ENCODE data around the gene NR5A1.

Gene NR5A1

GRCh38 chr9:124498040-124498439, 9.2 kb downstream of the NR5A1 start:
- DNase-seq: no peak

DNA sequence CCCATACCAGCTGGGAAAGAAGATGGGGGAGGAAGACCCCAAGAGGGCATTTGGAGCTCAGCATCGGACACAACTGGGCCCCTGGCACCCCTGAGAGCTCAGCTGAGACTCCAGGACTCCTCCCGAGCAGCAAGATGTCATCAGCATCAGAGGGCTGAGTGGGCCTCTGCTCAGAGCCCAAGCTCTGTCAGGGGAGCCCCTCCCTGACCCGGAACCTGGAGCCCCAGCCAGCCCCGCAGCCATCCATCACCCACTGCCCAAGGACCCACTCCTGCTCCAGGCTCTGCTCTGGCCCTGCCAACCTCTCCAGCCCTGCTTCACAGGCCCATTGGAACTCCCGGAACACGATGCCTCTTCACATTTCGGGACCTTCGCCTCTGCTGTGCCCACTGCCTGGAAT, 9.8 kb downstream of the NR5A1 start:
- no peak for DNase-seq

- DNase-seq: no peak
These were observed 10.7 kb downstream of the NR5A1 start for GRCh38 chr9:124496463-124496862.

DNA sequence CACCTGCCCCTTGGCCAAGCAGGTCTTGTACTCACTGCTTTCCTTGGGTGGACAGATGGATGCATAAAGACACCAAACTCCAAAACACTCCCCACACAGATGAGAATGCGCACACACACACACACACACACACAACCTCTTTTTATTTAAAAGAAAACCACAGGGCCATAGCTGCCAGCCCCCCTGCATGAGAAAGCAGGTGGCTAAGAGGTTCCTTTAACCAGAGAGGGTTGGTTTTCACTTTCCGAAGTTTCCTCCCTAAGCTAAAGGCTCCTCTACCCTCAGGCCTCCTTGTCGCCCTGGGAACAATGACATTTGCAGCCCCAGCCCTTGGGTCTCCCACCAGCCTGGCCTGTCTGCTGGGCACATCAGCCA, 11.1 kb downstream of the NR5A1 start:
- DNase-seq: no peak

DNA sequence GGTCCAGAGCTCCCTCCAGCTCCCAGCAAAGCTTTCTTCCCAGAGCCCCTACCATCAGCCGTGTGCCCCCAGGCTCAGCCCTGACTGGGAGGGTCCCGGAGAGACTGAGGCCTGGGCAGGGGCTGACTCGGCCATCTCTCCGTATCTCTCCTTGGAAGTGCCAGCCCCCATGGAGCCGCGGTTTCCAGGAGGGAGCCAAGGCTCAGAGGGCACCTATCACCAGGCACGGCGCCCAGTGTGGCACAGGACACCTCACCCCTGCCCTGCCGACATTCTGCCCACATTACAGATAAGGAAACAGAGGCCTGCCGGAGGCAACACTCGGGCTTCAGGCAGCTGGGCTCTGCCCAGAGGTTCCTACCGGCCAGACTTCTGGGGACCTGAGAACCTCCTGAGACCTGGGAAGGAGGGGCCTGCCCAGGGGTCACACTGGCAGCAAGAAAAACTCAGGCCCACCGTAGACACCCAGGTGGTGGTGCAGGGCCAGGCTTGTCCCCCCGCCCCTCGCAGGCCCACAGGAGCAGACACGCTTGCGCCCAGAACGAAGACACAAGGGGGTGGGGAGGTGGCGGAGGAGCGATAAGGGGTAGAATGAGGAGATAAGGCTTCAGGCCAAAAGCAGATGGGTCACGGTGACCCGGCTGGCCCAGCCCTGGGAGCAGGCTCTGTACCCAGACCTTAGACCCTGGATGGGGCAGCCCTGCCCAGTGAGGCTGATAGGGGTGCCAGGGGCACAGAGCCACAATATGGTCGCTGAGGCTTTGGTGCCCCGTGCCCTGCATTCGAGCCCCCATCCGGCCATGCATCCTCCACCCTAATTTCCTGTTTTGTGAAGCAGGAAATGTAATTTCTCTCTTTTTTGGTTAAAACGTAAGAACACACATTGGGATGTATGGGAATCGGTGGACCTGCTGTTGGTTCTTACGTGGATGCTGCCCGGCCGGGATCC, 11.8 kb downstream of the NR5A1 start:
- DNase-seq: no peak

- no peak for DNase-seq
These were observed 13.3 kb downstream of the NR5A1 start for GRCh38 chr9:124493794-124494479.

DNA sequence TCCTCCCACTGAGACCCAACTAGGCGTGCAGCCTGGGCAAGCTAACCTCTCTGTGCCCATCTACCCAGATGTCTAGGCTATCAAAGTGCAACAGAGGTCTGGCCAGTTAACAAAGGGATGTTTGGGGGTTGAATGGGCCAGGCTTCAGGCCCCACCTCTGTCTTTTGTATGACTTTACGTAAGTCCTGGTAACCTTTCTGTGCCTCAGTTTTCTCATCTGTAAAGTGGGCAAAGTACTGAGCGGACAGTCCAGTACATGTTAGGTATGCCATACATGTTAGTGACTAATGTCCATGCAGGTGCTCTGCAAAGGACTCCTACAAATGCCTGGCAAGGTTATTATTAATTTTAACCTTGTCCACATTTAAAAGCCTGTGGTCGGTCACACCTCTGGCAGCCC, 14.0 kb downstream of the NR5A1 start:
- no peak for DNase-seq

GRCh38 chr9:124492818-124493217, 14.4 kb downstream of the NR5A1 start:
- DNase-seq: no peak

DNA sequence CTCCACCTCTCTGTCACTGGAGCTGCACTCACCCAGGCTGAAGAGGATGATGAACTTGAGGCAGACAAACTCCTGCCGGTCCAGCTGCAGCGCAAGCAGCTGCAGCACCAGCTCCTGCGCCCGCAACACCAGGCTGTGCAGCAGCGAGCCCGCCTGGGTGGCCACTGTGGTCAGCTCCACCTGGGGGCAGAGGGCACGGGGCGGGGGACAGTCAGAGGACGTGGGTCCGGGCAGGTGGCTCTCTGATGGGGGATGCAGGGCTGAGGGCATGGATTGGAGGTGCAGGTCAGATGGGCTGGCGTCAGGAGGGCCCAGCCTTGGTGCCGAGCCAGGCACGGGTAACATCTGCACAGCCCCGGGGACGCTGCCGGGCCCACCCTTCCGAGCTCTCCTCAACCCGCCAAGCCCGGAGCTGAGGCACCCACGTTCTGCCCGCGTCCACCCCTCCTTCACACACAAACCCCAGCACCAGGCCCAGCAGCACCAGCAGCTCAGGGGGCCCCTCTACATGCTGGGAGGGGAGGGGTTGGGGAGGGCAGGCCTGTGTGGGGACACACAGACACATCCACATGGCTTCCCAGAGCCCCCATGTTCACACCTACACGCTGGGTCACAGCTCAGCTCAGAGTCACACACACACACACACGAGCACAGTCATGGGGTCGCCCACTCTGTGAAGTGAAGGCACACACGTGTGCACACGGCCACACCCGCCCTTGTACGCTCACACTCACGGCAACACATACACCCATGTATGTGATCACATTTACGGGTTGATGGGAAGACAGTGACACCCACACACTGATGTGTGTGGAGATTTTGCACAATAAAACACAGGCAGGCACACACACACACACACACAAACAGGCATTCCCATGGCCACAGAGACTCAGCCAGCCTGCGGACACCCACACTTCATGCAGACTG, 15.9 kb downstream of the NR5A1 start:
- no peak for DNase-seq

- no peak for DNase-seq
These were observed 17.2 kb downstream of the NR5A1 start for GRCh38 chr9:124490004-124490403.

DNA sequence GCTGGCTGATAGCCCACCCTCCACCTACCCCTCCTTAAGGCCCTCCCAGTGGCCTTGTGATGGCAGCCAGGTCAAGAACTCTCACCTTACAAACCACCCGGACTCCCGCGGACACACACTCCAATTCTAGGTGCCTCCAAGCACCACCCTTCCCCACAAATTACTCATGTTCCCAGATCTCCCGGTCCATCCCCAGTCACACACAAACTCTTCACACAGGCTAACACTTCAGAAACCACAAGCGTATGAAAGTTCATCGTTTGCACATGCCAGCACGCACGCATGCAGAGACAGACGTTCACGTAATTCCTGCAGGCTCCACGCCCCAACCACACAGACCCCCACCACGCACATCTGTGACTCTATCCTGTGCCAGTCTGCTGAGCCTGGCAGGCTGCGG, 18.0 kb downstream of the NR5A1 start:
- no peak for DNase-seq

DNA sequence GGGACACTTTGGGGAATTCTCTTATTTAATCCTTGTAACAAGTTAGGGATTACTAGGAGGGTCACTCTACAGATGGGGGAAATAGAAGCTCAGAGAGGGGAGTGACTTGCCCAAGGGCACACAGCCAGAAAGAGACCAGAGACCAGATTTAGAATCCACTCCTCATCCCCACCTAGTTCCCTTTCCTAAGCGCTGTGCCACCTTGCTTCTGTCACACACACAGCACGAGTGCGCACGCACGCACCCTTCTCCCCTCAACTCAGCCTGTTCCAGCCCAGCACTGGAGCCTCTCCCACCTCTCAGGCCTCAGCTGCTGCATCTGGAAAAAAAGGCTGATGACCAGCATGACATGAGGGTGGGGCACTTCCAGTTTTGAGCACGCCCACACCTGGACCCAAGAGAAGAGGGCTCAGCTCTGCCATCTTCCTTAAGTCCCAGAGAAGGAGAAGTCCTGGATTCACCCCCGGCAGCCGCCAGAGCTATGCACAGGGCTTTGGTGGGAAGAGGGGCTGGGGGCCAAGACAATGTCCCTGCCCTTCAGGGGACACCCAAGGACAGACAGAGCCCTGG, 18.5 kb downstream of the NR5A1 start:
- no peak for DNase-seq

- DNase-seq: peak in 1 of 3 experiments; percentile 39
These were observed 19.7 kb downstream of the NR5A1 start for GRCh38 chr9:124487260-124488182.

DNA sequence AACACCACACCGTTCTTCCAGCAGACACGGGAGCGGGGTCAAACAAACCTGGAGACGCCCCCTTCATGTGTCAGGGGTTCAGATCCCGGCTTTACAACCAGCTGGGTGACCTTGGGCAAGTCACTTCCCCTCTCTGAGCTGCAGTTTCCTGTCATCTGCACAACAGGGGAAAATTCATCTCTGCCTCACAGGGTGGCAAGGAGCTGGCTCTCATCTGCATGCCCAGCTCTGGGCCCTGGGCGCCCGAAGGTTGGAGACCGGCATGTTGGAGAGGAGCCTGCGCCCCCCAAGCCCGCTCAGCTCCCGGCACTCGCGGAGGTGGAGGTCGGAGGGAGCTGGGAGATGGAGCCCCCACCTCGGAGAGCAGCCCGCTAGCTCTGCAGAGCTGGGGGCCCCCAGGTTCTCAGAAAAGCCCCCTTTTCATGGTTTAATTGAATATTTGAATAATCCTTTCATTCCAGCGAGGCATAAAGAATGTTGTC, 20.4 kb downstream of the NR5A1 start:
- DNase-seq: no peak

- no peak for DNase-seq
These were observed 21.3 kb downstream of the NR5A1 start for GRCh38 chr9:124485936-124486335.

DNA sequence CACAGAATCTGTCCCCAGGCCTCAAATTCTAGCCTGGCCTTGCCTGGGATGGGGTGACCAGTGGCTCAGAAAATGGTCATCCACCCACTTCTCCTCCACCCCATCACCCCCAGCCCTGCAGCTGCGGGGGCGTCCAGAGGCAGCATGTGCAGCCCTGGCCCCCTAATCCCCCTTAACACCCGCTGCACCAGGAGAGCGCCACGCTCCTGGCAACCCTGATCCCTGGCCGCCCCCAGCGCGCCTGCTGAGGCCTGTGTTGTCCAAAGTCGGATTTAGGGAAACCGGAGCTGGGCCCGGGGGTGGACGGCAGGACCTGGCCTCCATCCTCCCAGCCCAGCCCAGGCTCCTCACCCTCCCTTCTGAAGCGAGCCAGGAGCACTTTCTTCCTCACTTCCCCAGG, 22.0 kb downstream of the NR5A1 start:
- DNase-seq: no peak

DNA sequence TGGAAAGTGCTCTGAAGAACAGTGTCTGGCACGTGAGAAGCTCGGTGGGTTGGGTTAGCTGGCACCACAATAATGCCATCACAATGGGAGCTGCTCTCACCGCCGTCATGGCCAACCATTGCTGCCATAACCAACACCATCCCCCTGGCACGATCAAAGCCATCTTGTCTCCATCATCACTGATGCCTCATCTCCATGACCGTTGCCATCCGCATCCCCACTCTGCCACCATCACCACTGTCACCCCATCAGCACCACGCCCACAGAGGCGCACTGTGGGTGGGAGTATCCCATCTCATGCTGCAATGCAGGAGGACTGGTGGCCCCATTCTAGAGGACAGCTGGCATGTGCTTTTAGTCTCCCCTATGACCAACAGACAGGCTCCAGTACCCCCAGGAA, 23.7 kb downstream of the NR5A1 start:
- DNase-seq: no peak

DNA sequence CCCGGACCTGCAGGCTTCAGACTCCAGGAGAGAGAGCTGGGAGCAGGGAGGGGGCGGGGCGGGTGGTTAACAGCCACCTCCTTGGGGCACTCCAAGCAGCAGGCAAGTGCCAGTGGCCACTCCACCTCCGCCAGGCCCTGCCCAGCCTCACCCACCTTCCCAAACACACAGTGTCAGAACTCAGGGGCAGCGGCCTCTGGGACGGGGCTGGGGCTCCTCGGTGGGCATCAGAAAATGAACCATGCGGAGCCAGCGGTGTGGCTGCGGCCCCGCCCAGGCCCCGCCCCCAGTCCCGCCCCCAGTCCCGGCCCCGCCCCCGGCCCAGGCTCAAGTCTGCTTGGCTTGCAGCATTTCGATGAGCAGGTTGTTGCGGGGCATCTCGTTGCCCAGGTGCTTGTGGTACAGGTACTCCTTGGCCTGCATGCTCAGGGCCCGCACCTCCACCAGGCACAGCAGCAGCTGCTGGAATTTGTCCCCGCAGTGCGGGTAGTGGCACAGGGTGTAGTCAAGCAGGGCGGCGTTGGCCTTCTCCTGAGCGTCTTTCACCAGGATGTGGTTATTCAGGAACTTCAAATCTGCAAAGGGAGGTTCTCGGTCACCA, 24.7 kb downstream of the NR5A1 start:
- DNase-seq: no peak

GRCh38 chr9:124481115-124481514, 26.1 kb downstream of the NR5A1 start:
- DNase-seq: no peak

- DNase-seq: peak in 2 of 3 experiments; percentile 33 to 35
These were observed 26.6 kb downstream of the NR5A1 start for GRCh38 chr9:124480621-124480981.

- DNase-seq: no peak
These were observed 27.1 kb downstream of the NR5A1 start for GRCh38 chr9:124479947-124480620.
